ENCODE results near the gene SURF4. TPM values are rescaled to one million over a fixed set of nuclear protein-coding genes. Genes with fewer than 3 reads are reported as not detected.

SURF4 gene
- total RNA-seq, 1 donor from 2014 or later, result 133 TPM

GRCh38 chr9:133374612-133375115, 1.2 kb downstream of the SURF4 start:
- DNase-seq, result no peak

DNA sequence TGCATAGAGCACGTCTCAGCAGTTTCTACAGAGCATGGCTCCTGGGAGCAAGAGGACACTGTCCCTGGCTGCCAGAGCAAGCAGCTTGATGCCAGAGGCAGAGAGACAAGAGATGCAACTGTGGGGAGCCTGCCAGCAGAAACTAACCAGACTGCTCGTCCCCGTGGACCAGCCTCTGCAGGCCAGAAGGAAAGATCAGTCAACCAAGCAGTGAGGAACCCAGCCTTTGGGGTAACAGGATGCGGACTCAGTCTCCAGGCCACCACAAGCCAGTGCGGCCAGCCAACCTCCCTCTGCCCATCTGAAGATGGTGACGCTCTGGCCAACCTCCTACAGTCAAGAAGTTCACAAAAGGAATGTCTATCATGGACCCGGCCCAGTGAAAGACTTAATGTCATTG, 3.7 kb downstream of the SURF4 start:
- no peak for DNase-seq

GRCh38 chr9:133371261-133371711, 4.6 kb downstream of the SURF4 start:
- no peak for DNase-seq

DNA sequence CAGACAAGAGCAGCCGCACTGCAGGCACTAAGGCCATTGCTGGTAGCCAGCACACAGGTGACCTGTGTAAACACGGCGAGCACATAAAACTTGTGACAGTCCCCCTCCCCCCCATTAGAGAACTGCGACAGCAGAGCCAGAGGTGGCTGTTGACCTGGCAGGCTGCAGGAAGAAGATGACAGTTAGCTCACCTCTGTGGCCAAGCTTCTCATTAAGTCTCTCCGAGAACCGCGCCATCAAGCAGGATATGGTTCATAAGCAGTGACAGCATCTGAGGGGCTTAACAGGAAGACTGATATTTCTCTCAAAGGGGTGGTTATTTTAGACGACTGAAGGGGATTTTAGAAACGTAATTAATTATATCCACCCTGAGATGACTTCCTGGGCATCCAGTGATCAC, 5.2 kb downstream of the SURF4 start:
- DNase-seq, result no peak

DNA sequence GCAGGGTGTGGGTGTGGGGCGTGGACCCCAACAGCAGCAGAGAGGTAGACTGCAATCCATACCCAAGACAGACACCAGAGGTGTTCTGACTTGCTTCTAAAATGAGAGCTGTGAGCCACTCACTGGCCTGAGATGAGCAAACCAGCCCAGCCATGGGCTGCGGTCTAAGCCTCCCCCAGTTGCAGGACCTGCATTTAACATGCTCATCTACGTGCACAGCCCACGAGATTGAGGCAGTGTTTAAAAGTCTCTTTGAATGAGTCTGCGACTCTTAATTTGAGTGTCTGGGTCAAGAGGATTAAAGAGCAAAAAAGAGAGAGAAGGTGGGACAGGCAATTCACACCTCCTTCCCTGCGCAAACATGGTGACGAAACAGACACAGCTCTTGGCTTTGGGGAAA, 5.9 kb downstream of the SURF4 start:
- DNase-seq, result no peak

- no peak for DNase-seq
These were observed 6.4 kb downstream of the SURF4 start for GRCh38 chr9:133369422-133369821.

DNA sequence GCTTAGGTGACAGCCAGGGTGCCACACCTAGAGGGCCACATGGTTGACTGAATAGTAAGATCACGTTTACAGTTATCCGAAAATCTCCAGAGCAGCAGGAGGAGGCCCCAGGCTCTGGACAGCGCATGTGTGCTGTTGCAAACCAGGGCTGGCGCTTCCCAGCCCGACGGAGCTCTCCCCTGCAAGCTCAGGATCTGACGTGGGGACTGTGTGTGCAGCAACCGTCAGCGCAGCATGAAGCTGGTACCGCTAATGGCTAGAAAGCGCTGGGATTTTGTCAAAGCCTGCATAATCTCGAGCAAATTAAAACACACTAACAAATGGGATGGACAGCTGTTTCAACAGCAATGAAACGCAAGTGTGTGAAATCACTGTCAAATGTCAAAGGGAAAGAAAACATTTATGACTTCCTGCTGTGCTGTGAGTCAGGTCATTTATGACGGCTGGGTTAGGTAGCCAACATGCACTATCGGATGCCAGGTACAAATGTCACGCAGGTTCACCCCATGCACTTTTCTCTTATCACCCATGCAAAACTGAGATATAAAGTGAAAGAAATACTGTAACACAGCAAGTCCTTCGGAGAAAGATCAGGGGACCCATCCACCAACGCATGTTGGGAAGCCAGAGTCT, 7.5 kb downstream of the SURF4 start:
- DNase-seq, result no peak

- no peak for DNase-seq
These were observed 8.1 kb downstream of the SURF4 start for GRCh38 chr9:133367778-133368177.

- DNase-seq, result no peak
These were observed 8.6 kb downstream of the SURF4 start for GRCh38 chr9:133367221-133367620.

DNA sequence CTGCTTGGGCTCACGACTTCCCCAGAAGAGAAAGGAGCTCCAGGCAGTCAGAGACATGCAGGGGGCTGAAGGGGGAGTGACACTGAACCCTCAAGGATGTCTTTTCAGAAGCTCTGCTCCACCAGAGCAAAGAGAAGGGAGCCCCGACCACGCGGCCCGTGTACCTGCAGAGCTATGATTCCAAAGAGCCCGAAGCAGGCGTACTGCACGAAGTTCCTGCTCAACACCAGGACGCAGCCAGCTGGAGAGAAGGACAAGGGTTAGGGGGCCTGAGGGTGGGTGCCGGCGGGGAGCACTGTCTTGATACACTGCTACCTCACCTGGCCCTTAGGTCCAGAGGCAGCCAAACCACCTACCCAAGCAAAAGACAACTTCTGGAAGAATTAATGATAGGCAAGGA, 9.4 kb downstream of the SURF4 start:
- no peak for DNase-seq

DNA sequence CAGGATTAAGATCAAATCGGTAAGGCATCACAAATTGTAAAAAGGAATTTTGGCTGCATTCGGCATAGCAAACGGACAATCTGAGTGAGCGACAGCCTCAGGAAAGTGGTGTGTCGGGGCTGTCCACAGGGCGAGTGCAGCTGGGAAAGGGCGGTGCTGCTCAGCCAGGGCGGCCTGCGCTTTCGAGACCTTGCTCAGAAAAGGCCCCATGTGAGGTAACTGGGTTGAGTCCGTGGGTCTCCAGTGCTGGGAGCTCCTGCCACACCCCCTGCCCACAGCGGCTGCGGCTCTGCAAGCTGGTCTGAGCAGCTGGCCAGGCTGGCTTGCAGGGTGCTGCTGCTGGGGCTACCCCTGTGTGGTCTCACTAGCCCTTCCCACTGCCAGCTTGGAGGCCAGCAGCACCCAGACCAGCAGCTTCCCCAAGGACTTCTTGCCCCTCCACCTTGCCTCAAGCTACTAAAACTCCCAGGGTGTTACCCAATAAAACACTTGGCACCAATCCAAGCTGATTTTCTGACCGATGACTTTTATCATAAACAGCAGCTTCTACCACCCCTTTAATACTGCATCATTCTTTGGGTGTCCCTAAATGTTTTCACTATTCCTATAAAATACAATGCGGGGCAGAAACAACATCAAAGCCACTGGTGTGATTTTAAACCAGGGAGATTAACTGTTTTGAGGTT, 13.4 kb downstream of the SURF4 start:
- DNase-seq, result no peak

DNA sequence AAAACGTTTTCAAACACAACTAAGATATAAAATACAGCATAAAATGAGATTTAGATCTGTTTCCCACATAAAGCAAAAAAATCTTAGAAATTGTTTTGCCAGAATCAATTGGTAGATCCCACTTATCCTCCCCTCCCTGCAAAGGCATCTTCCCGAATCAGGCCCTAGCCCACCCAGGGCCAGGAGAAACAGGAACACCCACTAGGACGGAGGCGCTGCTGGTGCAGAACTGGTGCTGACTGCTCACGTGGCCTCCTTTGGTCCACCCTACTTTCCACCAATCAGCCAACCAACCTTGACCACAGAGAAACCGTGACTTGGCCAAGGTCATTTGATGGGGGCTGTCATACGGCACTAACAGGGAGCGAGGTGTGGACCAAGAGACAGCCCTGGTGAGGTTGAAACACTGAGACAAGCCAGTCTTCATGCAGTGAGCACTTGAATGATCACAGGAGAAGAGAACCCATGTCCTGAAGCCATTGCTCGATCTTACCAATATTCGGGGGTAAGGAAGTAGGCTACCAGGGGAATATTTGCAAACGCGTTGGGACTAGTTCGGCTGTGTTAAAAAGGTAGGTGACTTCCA, 14.3 kb downstream of the SURF4 start:
- no peak for DNase-seq

GRCh38 chr9:133360400-133361393, 15.2 kb downstream of the SURF4 start:
- no peak for DNase-seq

DNA sequence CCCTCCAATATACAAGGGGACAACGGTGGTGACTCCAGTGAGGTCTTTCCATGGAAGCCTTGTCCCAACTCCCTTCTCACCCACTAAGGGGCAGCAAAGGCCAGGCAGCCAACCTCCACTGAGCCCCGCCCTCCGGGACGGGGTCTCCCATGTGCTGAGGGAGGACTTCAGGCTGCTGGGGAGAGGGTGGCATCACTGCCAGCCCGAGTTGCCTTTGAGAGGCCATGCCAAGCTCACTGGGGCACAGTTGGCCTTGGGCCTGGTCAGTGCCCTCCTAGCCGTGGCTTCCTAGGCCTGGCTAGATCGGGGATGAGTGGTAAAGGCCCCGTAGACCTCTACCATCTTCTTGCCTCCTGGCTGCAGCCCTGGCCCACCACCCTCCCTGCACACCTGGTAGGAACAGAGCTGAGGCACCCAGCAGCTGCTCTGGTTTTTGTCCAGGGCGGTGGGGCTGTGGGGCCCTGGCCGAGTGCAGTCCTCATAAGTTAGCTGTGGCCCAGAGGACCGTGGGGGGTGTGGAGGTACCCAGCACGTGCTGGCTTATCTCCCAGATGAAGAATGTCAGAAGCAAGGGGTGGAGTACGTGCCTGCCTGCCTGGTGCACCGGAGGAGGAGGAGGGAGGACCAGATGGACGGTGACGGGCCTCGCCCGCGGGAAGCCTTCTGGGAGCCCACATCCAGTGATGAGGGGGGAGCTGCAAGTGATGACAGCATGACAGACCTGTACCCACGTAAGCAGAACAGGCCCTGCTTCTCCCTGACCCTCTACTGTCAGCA, 16.3 kb downstream of the SURF4 start:
- no peak for DNase-seq

DNA sequence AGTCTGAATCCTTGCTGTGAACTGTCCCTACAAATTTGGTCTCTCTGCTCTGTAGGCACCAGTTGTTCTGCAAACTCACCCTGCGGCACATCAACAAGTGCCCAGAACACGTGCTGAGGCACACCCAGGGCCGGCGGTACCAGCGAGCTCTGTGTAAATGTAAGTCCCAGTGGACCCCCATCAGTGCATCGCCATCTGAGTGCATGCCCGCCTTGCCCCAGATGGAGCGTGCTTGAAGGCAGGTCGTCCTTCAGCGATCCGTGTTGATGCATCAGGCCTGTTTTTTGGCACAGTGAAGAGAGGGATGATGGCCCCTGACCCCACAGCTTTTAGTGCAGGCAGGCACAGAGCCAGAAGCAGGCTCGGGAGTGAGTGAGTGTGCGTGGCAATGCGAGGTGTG, 18.2 kb downstream of the SURF4 start:
- DNase-seq, result no peak

DNA sequence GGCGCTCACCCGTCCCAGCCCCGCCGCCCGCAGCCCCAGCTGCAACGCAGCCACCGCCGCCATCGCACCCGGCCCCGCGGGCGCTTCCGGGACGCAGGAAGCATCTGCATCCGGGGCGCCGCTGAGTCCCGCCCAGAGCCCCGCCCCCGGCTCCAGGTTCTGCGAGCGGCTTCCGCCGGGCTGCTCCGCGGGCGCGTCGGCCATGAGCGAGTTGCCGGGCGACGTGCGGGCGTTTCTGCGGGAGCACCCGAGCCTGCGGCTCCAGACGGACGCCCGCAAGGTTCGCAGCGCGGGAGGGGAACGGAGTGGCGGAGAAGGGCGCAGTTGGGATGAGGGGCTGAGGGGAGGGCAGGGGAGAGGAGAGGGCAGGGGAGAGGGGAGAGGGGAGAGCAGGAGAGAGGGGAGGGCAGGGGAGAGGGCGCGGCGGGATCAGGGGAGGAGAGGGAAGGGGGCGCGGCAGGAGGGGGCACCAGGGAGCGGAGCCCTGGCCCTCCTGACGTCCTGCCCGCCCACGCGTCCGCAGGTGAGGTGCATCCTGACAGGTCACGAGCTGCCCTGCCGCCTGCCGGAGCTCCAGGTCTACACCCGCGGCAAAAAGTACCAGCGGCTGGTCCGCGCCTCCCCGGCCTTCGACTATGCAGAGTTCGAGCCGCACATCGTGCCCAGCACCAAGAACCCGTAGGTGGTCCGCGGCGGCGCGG, 19.3 kb downstream of the SURF4 start, which contains the start of the genes SURF1 and SURF2:
Gene SURF1, minus strand, starts transcription at position 97 of the 701 bp plus-strand sequence. Its CDS starts 34 bp downstream, at position 63.
Gene SURF2, plus strand, starts transcription at position 160 of the 701 bp plus-strand sequence. Its CDS starts 43 bp downstream, at position 203.
- peak; percentile 38 for DNase-seq

DNA sequence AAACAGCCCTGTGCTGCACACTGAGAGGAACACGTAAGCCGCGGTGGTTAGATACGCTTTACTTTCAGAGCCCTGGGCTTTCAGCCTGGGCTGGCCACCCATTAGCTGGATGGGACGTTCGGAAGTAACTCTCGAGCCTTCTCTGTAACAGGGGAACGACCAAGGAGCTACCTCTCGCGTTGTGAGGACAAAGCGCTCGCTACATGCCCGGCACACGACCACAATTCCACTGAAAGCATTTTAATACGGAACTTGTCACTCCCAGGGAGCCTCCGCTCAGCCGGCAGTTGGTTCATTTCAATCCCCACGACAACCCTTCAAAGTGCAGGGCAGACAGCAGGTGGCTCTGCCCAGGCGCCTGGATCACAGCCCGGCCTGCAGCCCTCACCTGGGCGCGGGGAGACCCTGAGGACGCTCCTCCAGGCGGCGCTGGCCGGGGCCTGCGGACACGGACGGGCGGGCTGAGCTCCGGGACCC, 19.9 kb downstream of the SURF4 start:
- no peak for DNase-seq

DNA sequence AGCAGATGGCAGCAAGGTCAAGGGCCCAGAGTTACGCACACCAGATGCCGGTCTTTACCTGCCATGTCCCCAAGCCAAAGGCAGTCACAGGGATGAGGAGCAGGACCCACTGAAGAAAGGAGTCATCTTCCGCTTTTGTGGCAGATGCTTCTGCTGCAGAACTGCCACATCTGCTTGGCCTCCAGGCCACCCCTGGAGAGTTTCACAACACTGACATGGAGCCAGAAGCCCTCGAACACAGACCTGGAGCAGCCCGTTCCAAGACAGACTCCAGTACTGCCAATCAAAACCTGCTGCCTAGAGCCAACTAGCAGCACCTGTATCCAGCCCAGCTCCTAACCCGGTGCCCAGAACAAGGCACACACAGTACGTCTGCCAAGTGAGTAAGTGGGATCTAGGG, 21.1 kb downstream of the SURF4 start:
- DNase-seq, result no peak

DNA sequence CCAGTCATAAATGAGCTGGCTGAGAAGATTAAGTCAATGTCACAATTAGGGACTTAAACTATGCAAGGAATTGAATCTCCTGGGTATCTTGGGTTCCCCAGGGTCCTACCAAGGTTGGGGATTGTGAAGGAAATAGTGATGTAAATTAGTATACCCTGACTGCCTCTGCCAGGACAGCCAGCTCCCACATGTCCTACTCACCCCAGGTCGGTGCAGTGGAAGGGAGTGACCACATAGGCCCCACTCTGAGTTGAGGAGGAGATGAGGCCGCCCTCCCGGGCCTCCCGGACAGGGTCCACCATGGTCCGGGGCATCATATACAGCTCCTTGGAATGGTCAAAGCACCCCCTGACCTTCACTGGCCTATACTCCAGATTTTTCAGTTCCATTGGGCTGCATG, 22.3 kb downstream of the SURF4 start:
- no peak for DNase-seq

DNA sequence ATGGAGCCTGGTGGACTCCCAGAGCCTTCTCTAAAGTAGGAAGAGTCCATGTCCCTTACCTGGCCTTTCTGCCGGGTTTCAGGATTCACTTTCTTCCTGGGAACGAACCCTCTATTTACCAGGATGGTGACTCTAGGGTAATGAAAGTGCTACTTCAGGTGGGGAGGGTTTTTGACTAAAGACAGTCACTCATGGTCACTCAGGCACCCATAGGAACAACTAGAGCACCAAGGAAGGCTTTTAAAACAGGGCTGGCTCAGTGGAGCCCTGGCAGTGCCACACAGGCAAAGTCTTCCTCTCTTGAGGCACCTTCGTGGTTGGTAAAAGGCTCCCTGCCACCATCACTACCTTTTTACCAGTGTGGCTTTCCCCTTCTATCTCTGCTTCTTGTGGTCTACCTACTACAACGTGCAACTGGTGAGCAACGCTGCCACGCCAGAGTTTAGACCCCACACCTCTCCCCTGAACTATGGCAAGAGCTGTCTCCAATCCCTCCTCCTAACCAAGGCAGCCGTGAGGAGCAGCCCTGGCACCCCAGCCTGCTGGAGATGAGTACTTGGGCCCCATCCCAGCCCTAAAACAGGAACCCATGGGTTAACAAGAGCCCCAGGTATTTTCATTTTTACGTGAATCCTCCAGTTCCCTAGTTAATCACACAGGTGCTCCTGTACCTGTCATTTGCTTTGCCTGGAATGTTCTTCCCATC, 23.1 kb downstream of the SURF4 start:
- DNase-seq, result no peak
